SU-DHL-6 (cell line): Measurements from ENCODE around the gene ALS2.
"Not testable (repeated sequence)": the region's sequence is repeated elsewhere in the genome, so short reads cannot be mapped to it uniquely, and the experiment has no call there.

Experiments used
- H2AFZ ChIP-seq: fragments of 200-600 bp; sonication (generic); 2 replicates; pipeline ENCODE4 v1.6.1; 2014; ENCODE audit warnings: low read depth, mild to moderate bottlenecking, moderate library complexity, mixed read lengths, antibody characterized with exemption, low read length; ENCODE audit not compliant: severe bottlenecking
- H3F3A ChIP-seq: fragments of 200-600 bp; shearing (Covaris generic); 2 replicates; pipeline ENCODE4 v1.6.0; 2016; ENCODE audit warnings: antibody characterized with exemption, mild to moderate bottlenecking; ENCODE audit not compliant: insufficient read depth
- H3K27ac ChIP-seq: fragments of 200-600 bp; sonication (generic); 2 replicates; pipeline ENCODE4 v1.5.1; 2016; ENCODE audit warnings: low read depth, mild to moderate bottlenecking, low read length, moderate library complexity, mixed read lengths
- H3K27me3 ChIP-seq: fragments of 200-600 bp; sonication (generic), shearing (Covaris generic); 2 replicates; pipeline ENCODE4 v1.6.0; 2014; ENCODE audit warnings: mild to moderate bottlenecking, low read length
- H3K36me3 ChIP-seq: fragments of 200-600 bp; sonication (generic); 2 replicates; pipeline ENCODE4 v1.6.1; 2014; ENCODE audit warnings: mild to moderate bottlenecking, low read length, mixed read lengths
- H3K4me2 ChIP-seq: fragments of 300-600, 200-600 bp; shearing (Covaris generic), sonication (generic); 2 replicates; pipeline ENCODE4 v1.6.0; 2014; ENCODE audit warnings: low read length, low read depth, mild to moderate bottlenecking; ENCODE audit not compliant: poor library complexity, severe bottlenecking
- H3K4me3 ChIP-seq: fragments of 200-600 bp; sonication (generic); 2 replicates; pipeline ENCODE4 v1.5.1; 2014; ENCODE audit warnings: antibody characterized with exemption, low read length, mild to moderate bottlenecking, mixed read lengths; ENCODE audit not compliant: insufficient read depth, poor library complexity, severe bottlenecking
- H3K79me2 ChIP-seq: fragments of 200-600 bp; sonication (generic); 2 replicates; pipeline ENCODE4 v1.6.1; 2014; ENCODE audit warnings: mild to moderate bottlenecking, low read length, moderate library complexity; ENCODE audit not compliant: insufficient read depth
- H3K9ac ChIP-seq: fragments of 200-600 bp; sonication (generic); 2 replicates; pipeline ENCODE4 v1.7.0; 2014; ENCODE audit warnings: mild to moderate bottlenecking, low read length
- H3K9me2 ChIP-seq: fragments of 200-600 bp; sonication (generic); replicated peaks from 2 replicates; pipeline ENCODE4 v1.6.1; 2014; ENCODE audit warnings: low read length; ENCODE audit not compliant: insufficient read depth
- H3K9me3 ChIP-seq: fragments of 200-600 bp; sonication (generic); 2 replicates; pipeline ENCODE4 v1.6.1; 2014; ENCODE audit warnings: low read length, mixed read lengths; ENCODE audit not compliant: insufficient read depth
- H4K20me1 ChIP-seq: fragments of 200-600 bp; sonication (generic); 2 replicates; pipeline ENCODE4 v1.6.1; 2014; ENCODE audit warnings: low read depth, mild to moderate bottlenecking, antibody characterized with exemption, low read length, moderate library complexity, mixed read lengths
- CTCF ChIP-seq: fragments of 200-600 bp; sonication (generic); IDR thresholded peaks from one replicate; pipeline ENCODE4 v1.5.1; 2017; ENCODE audit warnings: antibody characterized with exemption, mild to moderate bottlenecking, low read length, moderate library complexity; ENCODE audit not compliant: insufficient read depth, poor library complexity, severe bottlenecking
- EZH2phosphoT487 ChIP-seq: fragments of 200-600 bp; sonication (generic), shearing (Covaris generic); conservative IDR thresholded peaks from 2 replicates; pipeline ENCODE4 v1.6.1; 2018; ENCODE audit warnings: mild to moderate bottlenecking, antibody characterized with exemption, low read length, moderate library complexity, mixed read lengths

Gene ALS2

GRCh38 chr2:201769666-201770373, 10.9 kb downstream of the ALS2 start:
- H3K4me3 ChIP-seq, result no peak overlapping the region
- H3F3A ChIP-seq, result no peaks in the 10 kb centered on the region
- TF ChIP-seq CTCF, result no peak
- no peak for TF ChIP-seq EZH2phosphoT487
- no peak overlapping the region for H3K27ac ChIP-seq
- H3K79me2 ChIP-seq, result no peaks in the 10 kb centered on the region
- H3K9me3 ChIP-seq, result no peaks in the 10 kb centered on the region
- no peak overlapping the region for H2AFZ ChIP-seq
- no peaks in the 10 kb centered on the region for H3K27me3 ChIP-seq
- H3K9me2 ChIP-seq, result no peaks in the 10 kb centered on the region
- H3K9ac ChIP-seq, result no peak overlapping the region
- no peaks in the 10 kb centered on the region for H3K36me3 ChIP-seq
- no peak overlapping the region for H3K4me2 ChIP-seq
- no peaks in the 10 kb centered on the region for H4K20me1 ChIP-seq

GRCh38 chr2:201768918-201769317, 11.8 kb downstream of the ALS2 start:
- H3K4me3 ChIP-seq, result no peak overlapping the region
- no peaks in the 10 kb centered on the region for H3K9me3 ChIP-seq
- H3K4me2 ChIP-seq, result no peak overlapping the region
- no peaks in the 10 kb centered on the region for H3F3A ChIP-seq
- H3K9me2 ChIP-seq, result no peaks in the 10 kb centered on the region
- TF ChIP-seq CTCF (no peak), EZH2phosphoT487 (no peak)
- H3K36me3 ChIP-seq, result no peaks in the 10 kb centered on the region
- H3K79me2 ChIP-seq, result no peaks in the 10 kb centered on the region
- no peak overlapping the region for H3K9ac ChIP-seq
- no peak overlapping the region for H2AFZ ChIP-seq
- no peak overlapping the region for H3K27ac ChIP-seq
- H4K20me1 ChIP-seq, result no peaks in the 10 kb centered on the region
- H3K27me3 ChIP-seq, result no peaks in the 10 kb centered on the region

GRCh38 chr2:201765799-201766198, 14.9 kb downstream of the ALS2 start:
- Histone ChIP-seq H3K4me2 (no peak overlapping the region), H3F3A (no peaks in the 10 kb centered on the region), H3K27ac (no peak overlapping the region), H2AFZ (no peak overlapping the region), H3K36me3 (no peaks in the 10 kb centered on the region), H3K79me2 (no peaks in the 10 kb centered on the region), H3K27me3 (no peaks in the 10 kb centered on the region), H3K4me3 (no peak overlapping the region), H3K9me2 (no peaks in the 10 kb centered on the region), H3K9ac (no peak overlapping the region), H4K20me1 (no peaks in the 10 kb centered on the region), H3K9me3 (no peaks in the 10 kb centered on the region)
- TF ChIP-seq EZH2phosphoT487 (no peak), CTCF (no peak)

GRCh38 chr2:201764469-201764868, 16.3 kb downstream of the ALS2 start:
- H3K36me3 ChIP-seq, H3F3A ChIP-seq, H3K27me3 ChIP-seq: not testable (repeated sequence)

More at GRCh38 chr2:201764469-201764868, 16.3 kb downstream of the ALS2 start:
- H3K9me2 ChIP-seq, H2AFZ ChIP-seq, H3K9ac ChIP-seq, H3K79me2 ChIP-seq, H3K4me3 ChIP-seq, H4K20me1 ChIP-seq, H3K27ac ChIP-seq, H3K4me2 ChIP-seq, H3K9me3 ChIP-seq: not testable (repeated sequence)
